ENCODE measurements around the gene EN2. TPM values are rescaled to one million over a fixed set of nuclear protein-coding genes. Genes with fewer than 3 reads are reported as not detected.

EN2 gene
- total RNA-seq, 1 donor from 2014 or later = 7.2 TPM

DNA sequence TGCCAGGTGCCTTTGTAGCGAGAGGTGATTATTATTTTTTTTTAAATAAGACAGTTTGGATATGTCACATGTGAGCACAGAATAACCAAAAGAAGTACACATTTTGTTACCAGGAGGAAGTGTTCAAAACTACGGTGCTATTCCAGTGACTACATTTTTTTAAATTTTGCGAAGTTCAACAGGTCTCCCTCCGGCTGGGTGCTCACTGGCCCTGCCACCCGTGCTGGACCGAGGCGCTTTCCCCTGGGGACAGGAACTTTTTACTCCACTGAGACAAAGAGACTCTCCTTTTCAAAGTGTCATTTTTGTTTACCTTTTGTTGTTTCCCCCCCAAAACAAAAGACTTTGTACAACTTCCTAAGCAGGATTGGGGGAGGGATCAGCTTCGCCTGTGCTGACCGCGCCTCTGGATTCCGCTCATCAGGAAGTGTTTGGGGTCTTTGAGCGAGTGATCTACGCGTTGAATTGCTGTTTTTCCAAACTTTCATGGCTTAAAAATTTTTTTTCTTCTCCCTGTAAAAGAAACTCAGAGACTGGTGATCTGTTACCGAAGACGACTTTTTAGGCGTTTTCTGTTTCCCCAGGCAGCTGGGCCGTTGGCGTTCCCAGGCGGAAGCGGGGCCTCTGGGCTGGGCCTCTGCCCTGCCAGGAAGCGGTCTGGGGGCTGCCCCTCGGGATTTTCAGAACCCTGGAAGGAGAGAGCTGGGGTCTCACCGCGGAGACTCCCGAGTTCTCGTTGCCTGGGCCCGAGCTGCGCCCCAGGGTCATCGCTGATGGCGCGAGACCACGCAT lies 7.2 kb downstream of the EN2 start:
- Mint-ChIP-seq H3K27me3 (ENCODE audit: low read depth) (peaks cover 100% of the 10 kb centered on the region), H3K27ac (ENCODE audit: unreplicated experiment) (no peak overlapping the region), H3K4me3 (peak overlapping the region; percentile 62), H3K36me3 (ENCODE audit: low read depth) (no peaks in the 10 kb centered on the region), H3K9me3 (no peaks in the 10 kb centered on the region), H3K4me1 (peaks cover 23% of the 10 kb centered on the region)
- no peak for DNase-seq (ENCODE audit: low read depth, low spot score)
- TF ChIP-seq, protein P1, sequence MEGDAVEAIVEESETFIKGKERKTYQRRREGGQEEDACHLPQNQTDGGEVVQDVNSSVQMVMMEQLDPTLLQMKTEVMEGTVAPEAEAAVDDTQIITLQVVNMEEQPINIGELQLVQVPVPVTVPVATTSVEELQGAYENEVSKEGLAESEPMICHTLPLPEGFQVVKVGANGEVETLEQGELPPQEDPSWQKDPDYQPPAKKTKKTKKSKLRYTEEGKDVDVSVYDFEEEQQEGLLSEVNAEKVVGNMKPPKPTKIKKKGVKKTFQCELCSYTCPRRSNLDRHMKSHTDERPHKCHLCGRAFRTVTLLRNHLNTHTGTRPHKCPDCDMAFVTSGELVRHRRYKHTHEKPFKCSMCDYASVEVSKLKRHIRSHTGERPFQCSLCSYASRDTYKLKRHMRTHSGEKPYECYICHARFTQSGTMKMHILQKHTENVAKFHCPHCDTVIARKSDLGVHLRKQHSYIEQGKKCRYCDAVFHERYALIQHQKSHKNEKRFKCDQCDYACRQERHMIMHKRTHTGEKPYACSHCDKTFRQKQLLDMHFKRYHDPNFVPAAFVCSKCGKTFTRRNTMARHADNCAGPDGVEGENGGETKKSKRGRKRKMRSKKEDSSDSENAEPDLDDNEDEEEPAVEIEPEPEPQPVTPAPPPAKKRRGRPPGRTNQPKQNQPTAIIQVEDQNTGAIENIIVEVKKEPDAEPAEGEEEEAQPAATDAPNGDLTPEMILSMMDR (conservative IDR thresholded peaks at IDR 0.05) = no peak

DNA sequence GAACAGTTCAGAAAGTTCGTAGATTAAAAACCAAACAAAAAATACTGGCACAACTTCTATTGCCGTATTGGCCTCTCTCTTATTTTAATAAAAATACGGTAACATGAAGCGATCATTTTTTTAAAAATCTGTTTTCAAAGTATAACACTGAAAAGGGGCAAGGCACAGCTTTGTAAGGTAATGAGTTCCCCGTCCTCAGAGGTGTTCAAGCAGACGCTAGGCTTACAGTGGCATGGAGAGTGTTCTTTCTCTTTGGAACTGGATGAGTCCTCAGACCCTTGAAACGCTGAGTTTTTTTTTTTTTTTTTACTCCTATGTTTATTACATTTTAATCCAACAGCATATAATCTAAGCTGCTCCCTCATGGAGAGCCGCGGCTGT lies 7.8 kb downstream of the EN2 start:
- TF ChIP-seq, protein P1 (conservative IDR thresholded peaks at IDR 0.05) = no peak
- Mint-ChIP-seq H3K36me3 (ENCODE audit: low read depth) (no peaks in the 10 kb centered on the region), H3K4me1 (peaks cover 27% of the 10 kb centered on the region), H3K4me3 (peak overlapping the region; percentile 15), H3K27me3 (ENCODE audit: low read depth) (peaks cover 100% of the 10 kb centered on the region), H3K9me3 (no peaks in the 10 kb centered on the region), H3K27ac (ENCODE audit: unreplicated experiment) (no peak overlapping the region)
- DNase-seq (ENCODE audit: low read depth, low spot score) = no peak

GRCh38 chr7:155466142-155466813 lies 8.3 kb downstream of the EN2 start:
- Mint-ChIP-seq H3K4me1 (peaks cover 31% of the 10 kb centered on the region), H3K4me3 (peak overlapping the region; percentile 83), H3K9me3 (no peaks in the 10 kb centered on the region), H3K36me3 (ENCODE audit: low read depth) (no peaks in the 10 kb centered on the region), H3K27ac (ENCODE audit: unreplicated experiment) (no peak overlapping the region), H3K27me3 (ENCODE audit: low read depth) (peaks cover 100% of the 10 kb centered on the region)
- no peak for DNase-seq (ENCODE audit: low read depth, low spot score)
- TF ChIP-seq, protein P1 (conservative IDR thresholded peaks at IDR 0.05) = no peak

GRCh38 chr7:155466814-155467733 lies 9.1 kb downstream of the EN2 start:
- Mint-ChIP-seq H3K36me3 (ENCODE audit: low read depth) (no peaks in the 10 kb centered on the region), H3K9me3 (no peaks in the 10 kb centered on the region), H3K4me3 (peak overlapping the region; percentile 83), H3K4me1 (peaks cover 39% of the 10 kb centered on the region), H3K27ac (ENCODE audit: unreplicated experiment) (no peak overlapping the region), H3K27me3 (ENCODE audit: low read depth) (peaks cover 100% of the 10 kb centered on the region)
- TF ChIP-seq, protein P1 (conservative IDR thresholded peaks at IDR 0.05) = peak; percentile 53
- peak; percentile 71 for DNase-seq (ENCODE audit: low read depth, low spot score)

Measured in neural crest cell (in vitro differentiated cells).